ENCODE measurements around the gene SPATA31D4.
"Not testable (repeated sequence)": the region's sequence is repeated elsewhere in the genome, so short reads cannot be mapped to it uniquely, and the experiment has no call there.

Gene SPATA31D4

DNA sequence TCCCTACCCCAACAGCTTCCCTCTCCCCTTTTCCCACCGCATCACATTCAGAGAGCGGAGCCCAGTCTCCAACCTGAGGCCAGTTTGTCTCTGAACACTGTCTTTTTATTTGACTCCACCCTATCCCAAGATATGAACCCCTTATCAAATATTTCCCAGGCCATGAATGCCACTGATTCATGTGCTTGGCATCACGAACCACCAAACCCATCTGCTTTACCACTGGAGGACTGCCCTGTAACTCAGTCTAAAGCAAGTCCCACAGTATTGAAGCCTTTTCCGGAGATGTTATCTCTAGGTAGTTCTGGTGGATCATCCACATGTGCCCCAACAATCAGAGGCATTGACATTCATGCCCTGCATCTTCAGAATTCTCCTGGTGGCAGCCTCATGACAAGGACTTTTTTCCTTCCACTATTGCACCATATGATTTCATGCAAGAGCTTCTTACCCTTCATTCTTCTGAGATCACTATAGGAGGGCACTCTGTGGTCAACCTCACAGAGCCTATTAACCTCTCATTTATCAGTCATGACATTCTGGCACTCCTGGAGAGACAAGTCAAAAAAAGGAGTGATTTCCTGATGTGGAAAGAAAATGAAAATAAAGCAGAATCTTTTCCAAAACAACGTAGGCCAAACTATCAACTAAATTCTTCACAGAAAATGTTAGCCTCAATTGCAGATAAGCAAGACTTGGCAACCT lies 12.3 kb upstream of the SPATA31D4 start:
- Histone ChIP-seq H3K4me1 (ENCODE audit: insufficient read depth, insufficient read length) (no peaks in the 10 kb centered on the region), H3K9ac (ENCODE audit: insufficient read length, low read depth) (no peak overlapping the region), H3K27me3 (ENCODE audit: insufficient read depth, insufficient read length) (no peaks in the 10 kb centered on the region), H3K4me3 (ENCODE audit: insufficient read length, low read depth) (no peak overlapping the region), H3K36me3 (ENCODE audit: insufficient read depth, insufficient read length, low read length) (no peaks in the 10 kb centered on the region), H3K9me3 (ENCODE audit: insufficient read depth, low read length) (no peaks in the 10 kb centered on the region)
- TF ChIP-seq SUZ12 (IDR thresholded peaks at IDR 0.05; ENCODE audit: extremely low read depth, insufficient read depth, insufficient read length), result no peak
- TF ChIP-seq ZNF274 (IDR thresholded peaks at IDR 0.05; ENCODE audit: low read depth, low read length), result no peak
- no peak for DNase-seq (ENCODE audit: low read depth, low spot score)

DNA sequence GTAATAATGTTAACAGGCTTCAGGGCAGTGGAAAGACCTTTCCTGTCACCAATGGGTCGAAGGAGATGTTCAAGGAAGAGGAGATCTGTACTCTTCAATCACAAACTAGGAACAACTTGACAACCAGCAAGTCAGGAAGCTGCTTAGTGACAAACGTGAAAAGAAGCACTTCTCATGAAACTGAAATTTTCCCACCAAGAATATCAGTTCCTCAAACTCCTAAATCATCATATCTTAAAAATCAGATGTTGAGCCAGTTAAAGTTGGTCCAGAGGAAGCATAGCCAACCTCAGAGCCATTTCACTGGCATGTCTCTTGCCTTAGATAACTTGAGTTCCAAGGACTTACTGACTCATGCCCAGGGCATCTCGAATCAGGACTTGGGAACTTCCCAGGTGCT lies 9.7 kb upstream of the SPATA31D4 start:
- H3K9me3 ChIP-seq (ENCODE audit: insufficient read depth, low read length); DNase-seq (ENCODE audit: low read depth, low spot score); H3K27me3 ChIP-seq (ENCODE audit: insufficient read depth, insufficient read length); H3K9ac ChIP-seq (ENCODE audit: insufficient read length, low read depth); H3K36me3 ChIP-seq (ENCODE audit: insufficient read depth, insufficient read length, low read length); H3K4me1 ChIP-seq (ENCODE audit: insufficient read depth, insufficient read length); H3K4me3 ChIP-seq (ENCODE audit: insufficient read length, low read depth): not testable (repeated sequence)

DNA sequence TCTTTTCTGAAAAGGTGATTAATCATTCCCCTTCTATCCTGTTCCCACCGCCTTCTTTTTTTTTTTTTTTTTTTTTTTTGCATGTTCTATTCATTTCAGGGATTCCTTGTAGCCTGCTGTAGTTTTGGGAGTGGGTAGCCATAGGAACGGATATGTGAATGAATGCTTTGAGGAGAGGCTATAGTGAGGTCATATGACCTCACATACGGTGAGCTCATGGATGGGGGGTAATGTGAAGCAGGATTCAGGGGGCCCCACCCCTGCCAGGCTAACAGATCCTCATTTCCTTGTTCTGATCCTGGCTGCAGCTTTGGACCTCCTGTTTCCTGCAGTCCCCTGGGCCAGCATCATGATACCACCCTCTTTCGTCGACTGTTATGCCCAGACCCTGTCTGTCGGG lies 1.9 kb downstream of the SPATA31D4 start:
- H3K4me3 ChIP-seq (ENCODE audit: insufficient read length, low read depth); H3K4me1 ChIP-seq (ENCODE audit: insufficient read depth, insufficient read length); H3K36me3 ChIP-seq (ENCODE audit: insufficient read depth, insufficient read length, low read length); H3K9me3 ChIP-seq (ENCODE audit: insufficient read depth, low read length); DNase-seq (ENCODE audit: low read depth, low spot score); H3K27me3 ChIP-seq (ENCODE audit: insufficient read depth, insufficient read length); H3K9ac ChIP-seq (ENCODE audit: insufficient read length, low read depth): not testable (repeated sequence)

DNA sequence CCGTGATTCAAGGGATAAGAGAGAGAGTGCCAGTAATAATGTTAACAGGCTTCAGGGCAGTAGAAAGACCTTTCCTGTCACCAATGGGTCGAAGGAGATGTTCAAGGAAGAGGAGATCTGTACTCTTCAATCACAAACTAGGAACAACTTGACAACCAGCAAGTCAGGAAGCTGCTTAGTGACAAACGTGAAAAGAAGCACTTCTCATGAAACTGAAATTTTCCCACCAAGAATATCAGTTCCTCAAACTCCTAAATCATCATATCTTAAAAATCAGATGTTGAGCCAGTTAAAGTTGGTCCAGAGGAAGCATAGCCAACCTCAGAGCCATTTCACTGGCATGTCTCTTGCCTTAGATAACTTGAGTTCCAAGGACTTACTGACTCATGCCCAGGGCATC lies 5.3 kb downstream of the SPATA31D4 start:
- not testable (repeated sequence) for H3K27me3 ChIP-seq (ENCODE audit: insufficient read depth, insufficient read length); H3K36me3 ChIP-seq (ENCODE audit: insufficient read depth, insufficient read length, low read length); H3K9me3 ChIP-seq (ENCODE audit: insufficient read depth, low read length); H3K4me3 ChIP-seq (ENCODE audit: insufficient read length, low read depth); H3K9ac ChIP-seq (ENCODE audit: insufficient read length, low read depth); DNase-seq (ENCODE audit: low read depth, low spot score); H3K4me1 ChIP-seq (ENCODE audit: insufficient read depth, insufficient read length)

DNA sequence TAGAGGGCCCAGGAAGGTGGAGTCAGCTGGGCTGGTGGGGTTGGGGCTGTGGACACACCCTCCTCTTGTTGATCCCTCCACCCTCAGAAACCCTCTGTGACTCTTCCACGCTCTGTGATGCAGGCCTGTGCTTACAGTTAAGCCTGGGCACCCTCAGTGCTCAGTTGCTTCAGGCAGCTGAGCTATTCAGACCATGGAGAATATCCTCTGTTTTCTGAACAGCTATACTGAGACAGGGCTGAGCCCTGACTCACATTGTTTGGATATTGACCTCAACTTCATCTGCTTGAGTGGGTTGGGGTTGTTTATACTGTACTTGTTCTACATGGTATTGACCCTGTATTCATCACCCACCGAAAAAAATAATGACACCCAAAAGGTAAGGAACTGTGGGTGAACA lies 15.2 kb downstream of the SPATA31D4 start, which contains the start of gene SPATA31D3:
SPATA31D3 (plus strand) TSS at position 108 of the 400 bp plus-strand sequence; CDS start at position 194, 86 bp downstream.
- H3K4me3 ChIP-seq (ENCODE audit: insufficient read length, low read depth); H3K9ac ChIP-seq (ENCODE audit: insufficient read length, low read depth); DNase-seq (ENCODE audit: low read depth, low spot score); H3K9me3 ChIP-seq (ENCODE audit: insufficient read depth, low read length); H3K4me1 ChIP-seq (ENCODE audit: insufficient read depth, insufficient read length); H3K36me3 ChIP-seq (ENCODE audit: insufficient read depth, insufficient read length, low read length); H3K27me3 ChIP-seq (ENCODE audit: insufficient read depth, insufficient read length): not testable (repeated sequence)

DNA sequence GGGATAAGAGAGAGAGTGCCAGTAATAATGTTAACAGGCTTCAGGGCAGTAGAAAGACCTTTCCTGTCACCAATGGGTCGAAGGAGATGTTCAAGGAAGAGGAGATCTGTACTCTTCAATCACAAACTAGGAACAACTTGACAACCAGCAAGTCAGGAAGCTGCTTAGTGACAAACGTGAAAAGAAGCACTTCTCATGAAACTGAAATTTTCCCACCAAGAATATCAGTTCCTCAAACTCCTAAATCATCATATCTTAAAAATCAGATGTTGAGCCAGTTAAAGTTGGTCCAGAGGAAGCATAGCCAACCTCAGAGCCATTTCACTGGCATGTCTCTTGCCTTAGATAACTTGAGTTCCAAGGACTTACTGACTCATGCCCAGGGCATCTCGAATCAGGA lies 20.4 kb downstream of the SPATA31D4 start:
- not testable (repeated sequence) for H3K4me3 ChIP-seq (ENCODE audit: insufficient read length, low read depth); H3K9me3 ChIP-seq (ENCODE audit: insufficient read depth, low read length); H3K36me3 ChIP-seq (ENCODE audit: insufficient read depth, insufficient read length, low read length)

DNA sequence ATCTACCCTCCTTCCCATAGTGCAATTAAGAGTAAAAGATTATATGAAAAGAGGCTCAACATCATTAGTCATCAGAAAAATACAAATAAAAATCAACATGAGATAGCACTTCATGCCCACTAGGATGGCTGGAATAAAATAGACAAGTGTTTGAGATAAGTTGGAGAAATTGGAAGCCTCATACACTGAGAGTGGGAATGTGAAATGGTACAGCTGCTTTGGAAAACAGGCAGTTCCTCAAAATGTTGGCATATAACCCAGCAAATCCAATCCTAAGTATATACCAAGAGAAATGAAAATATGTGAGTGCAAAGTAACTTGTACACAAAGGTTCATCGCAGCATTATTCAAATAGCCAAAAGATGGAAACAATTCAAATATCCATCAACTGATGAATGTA lies 24.9 kb downstream of the SPATA31D4 start:
- H3K36me3 ChIP-seq (ENCODE audit: insufficient read depth, insufficient read length, low read length), result no peaks in the 10 kb centered on the region
- H3K9me3 ChIP-seq (ENCODE audit: insufficient read depth, low read length), result peaks cover 29% of the 10 kb centered on the region
- TF ChIP-seq YY1 (IDR thresholded peaks at IDR 0.05; ENCODE audit: insufficient read depth, insufficient read length), result no peak
- TF ChIP-seq ZNF274 (IDR thresholded peaks at IDR 0.05; ENCODE audit: low read depth, low read length), result no peak
- TF ChIP-seq SUZ12 (IDR thresholded peaks at IDR 0.05; ENCODE audit: extremely low read depth, insufficient read depth, insufficient read length), result no peak
- H3K9ac ChIP-seq (ENCODE audit: insufficient read length, low read depth), result no peak overlapping the region
- no peaks in the 10 kb centered on the region for H3K4me1 ChIP-seq (ENCODE audit: insufficient read depth, insufficient read length)
- no peaks in the 10 kb centered on the region for H3K27me3 ChIP-seq (ENCODE audit: insufficient read depth, insufficient read length)
- H3K4me3 ChIP-seq (ENCODE audit: insufficient read length, low read depth), result no peak overlapping the region
- DNase-seq (ENCODE audit: low read depth, low spot score), result no peak

More for the DNA sequence above, 20.4 kb downstream of the SPATA31D4 start:
- H3K4me1 ChIP-seq (ENCODE audit: insufficient read depth, insufficient read length); H3K9ac ChIP-seq (ENCODE audit: insufficient read length, low read depth); DNase-seq (ENCODE audit: low read depth, low spot score); H3K27me3 ChIP-seq (ENCODE audit: insufficient read depth, insufficient read length): not testable (repeated sequence)

DNA sequence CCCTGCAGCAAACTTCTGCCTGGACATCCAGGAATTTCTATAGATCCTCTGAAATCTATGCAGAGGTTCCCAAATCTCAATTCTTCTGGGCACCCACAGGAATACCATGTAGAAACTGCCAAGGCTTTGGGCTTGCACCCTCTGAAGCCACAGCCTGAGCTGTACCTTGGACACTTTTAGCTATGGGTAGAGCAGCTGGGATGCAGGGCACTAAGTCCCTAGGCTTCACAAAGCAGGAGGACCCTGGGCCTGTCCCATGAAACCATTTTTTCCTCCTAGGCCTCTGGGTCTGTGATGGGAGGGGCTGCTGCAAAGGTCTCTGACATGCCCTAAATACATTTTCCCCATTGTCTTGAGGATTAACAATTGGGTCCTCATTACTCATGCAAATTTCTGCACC lies 27.4 kb downstream of the SPATA31D4 start:
- DNase-seq (ENCODE audit: low read depth, low spot score), result no peak
- peaks cover 29% of the 10 kb centered on the region for H3K9me3 ChIP-seq (ENCODE audit: insufficient read depth, low read length)
- no peaks in the 10 kb centered on the region for H3K36me3 ChIP-seq (ENCODE audit: insufficient read depth, insufficient read length, low read length)
- no peak overlapping the region for H3K4me3 ChIP-seq (ENCODE audit: insufficient read length, low read depth)
- no peak for TF ChIP-seq SUZ12 (IDR thresholded peaks at IDR 0.05; ENCODE audit: extremely low read depth, insufficient read depth, insufficient read length)
- H3K27me3 ChIP-seq (ENCODE audit: insufficient read depth, insufficient read length), result no peaks in the 10 kb centered on the region
- H3K4me1 ChIP-seq (ENCODE audit: insufficient read depth, insufficient read length), result no peaks in the 10 kb centered on the region
- H3K9ac ChIP-seq (ENCODE audit: insufficient read length, low read depth), result no peak overlapping the region

Measured in NT2/D1 (cell line).